Measurements from ENCODE around the gene PRKCB. TPM values are rescaled to one million over a fixed set of nuclear protein-coding genes. Genes with fewer than 3 reads are reported as not detected.

PRKCB gene
- total and polyA plus RNA-seq, 2 experiments from 2014 or later, result 3.7 to 16.4 TPM

GRCh38 chr16:23868136-23868535 is 32.4 kb downstream of the PRKCB start:
- H3K4me2 ChIP-seq, result no peak overlapping the region
- H3K79me2 ChIP-seq (replicated peaks; ENCODE audit: insufficient read depth), result no peaks in the 10 kb centered on the region
- Mint-ChIP-seq H3K9me3 (no peaks in the 10 kb centered on the region), H3K36me3 (ENCODE audit: low read depth) (no peaks in the 10 kb centered on the region), H3K4me1 (peaks cover 25% of the 10 kb centered on the region; the same call in 2 of the 3 replicates), H3K27ac (no peak overlapping the region), H3K4me3 (no peak overlapping the region), H3K27me3 (ENCODE audit: insufficient read depth, low read depth, poor library complexity) (peaks cover 45% of the 10 kb centered on the region)
- TF ChIP-seq POLR2AphosphoS5 (IDR thresholded peaks at IDR 0.05; ENCODE audit: low read depth) (no peak), REST (IDR thresholded peaks at IDR 0.05; ENCODE audit: unreplicated experiment) (no peak), ZNF331 (CRISPR knock-in tag; IDR thresholded peaks at IDR 0.05; ENCODE audit: low read depth) (no peak), NANOG (IDR thresholded peaks at IDR 0.05; ENCODE audit: borderline replicate concordance) (no peak), CTCF (conservative IDR thresholded peaks at IDR 0.05; ENCODE audit: low read depth in 2 of 2) (no peak), ZNF114 (CRISPR knock-in tag; IDR thresholded peaks at IDR 0.05) (no peak), ZNF462 (CRISPR knock-in tag; IDR thresholded peaks at IDR 0.05) (no peak), STAT1 (IDR thresholded peaks at IDR 0.05; ENCODE audit: unreplicated experiment) (no peak)
- H3K4me1 ChIP-seq (ENCODE audit: insufficient read depth), result 0 out of 2 replicates have a peak, but pooled peaks cover 12% of the 10 kb centered on the region
- H2AFZ ChIP-seq, result no peak overlapping the region
- no peaks in the 10 kb centered on the region for H3K9me2 ChIP-seq (ENCODE audit: insufficient read depth)
- DNase-seq (ENCODE audit: low spot score) (no peak), ATAC-seq (no peak)
- peaks cover 54% of the 10 kb centered on the region for H3K27me3 ChIP-seq (ENCODE audit: insufficient read depth)
- H3K4me3 ChIP-seq, result no peak overlapping the region
- H4K20me1 ChIP-seq (replicated peaks; ENCODE audit: insufficient read depth), result peaks cover 13% of the 10 kb centered on the region; the same call in 1 of the 2 replicates
- no peaks in the 10 kb centered on the region for H3F3A ChIP-seq (replicated peaks; ENCODE audit: low read depth)
- H3K36me3 ChIP-seq (ENCODE audit: insufficient read depth), result no peaks in the 10 kb centered on the region
- H3K27ac ChIP-seq (ENCODE audit: low read depth), result no peak overlapping the region
